Measurements from ENCODE around the gene PTPRR.

GRCh38 chr12:70772836-70773235 lies 147.7 kb downstream of the PTPRR start:
- no peak for TF ChIP-seq POLR2AphosphoS5 (IDR thresholded peaks at IDR 0.05)
- no peak for TF ChIP-seq POLR2A (IDR thresholded peaks at IDR 0.05)

Measured in gastroesophageal sphincter (tissue), 2 donors.